IPS-15b (cell line): ENCODE results near the gene PRPSAP1.

Experiments
- H3K27me3 ChIP-seq: one replicate; pipeline ENCODE4 v1.6.1; 2013; ENCODE audit warnings: low read length; ENCODE audit not compliant: control insufficient read depth, insufficient read depth
- H3K36me3 ChIP-seq: one replicate; pipeline ENCODE4 v1.6.1; 2013; ENCODE audit warnings: low read length; ENCODE audit not compliant: control insufficient read depth, insufficient read depth
- H3K4me1 ChIP-seq: one replicate; pipeline ENCODE4 v1.6.1; 2013; ENCODE audit warnings: mild to moderate bottlenecking, low read length; ENCODE audit not compliant: control insufficient read depth, insufficient read depth
- H3K4me3 ChIP-seq: one replicate; pipeline ENCODE4 v1.5.1; 2013; ENCODE audit warnings: low read depth, low read length
- H3K9ac ChIP-seq: one replicate; pipeline ENCODE4 v1.6.1; 2013; ENCODE audit warnings: low read depth, mild to moderate bottlenecking, low read length
- H3K9me3 ChIP-seq: one replicate; pipeline ENCODE4 v1.6.1; 2013; ENCODE audit warnings: mild to moderate bottlenecking, low read length; ENCODE audit not compliant: control insufficient read depth, insufficient read depth

The PRPSAP1 gene

DNA sequence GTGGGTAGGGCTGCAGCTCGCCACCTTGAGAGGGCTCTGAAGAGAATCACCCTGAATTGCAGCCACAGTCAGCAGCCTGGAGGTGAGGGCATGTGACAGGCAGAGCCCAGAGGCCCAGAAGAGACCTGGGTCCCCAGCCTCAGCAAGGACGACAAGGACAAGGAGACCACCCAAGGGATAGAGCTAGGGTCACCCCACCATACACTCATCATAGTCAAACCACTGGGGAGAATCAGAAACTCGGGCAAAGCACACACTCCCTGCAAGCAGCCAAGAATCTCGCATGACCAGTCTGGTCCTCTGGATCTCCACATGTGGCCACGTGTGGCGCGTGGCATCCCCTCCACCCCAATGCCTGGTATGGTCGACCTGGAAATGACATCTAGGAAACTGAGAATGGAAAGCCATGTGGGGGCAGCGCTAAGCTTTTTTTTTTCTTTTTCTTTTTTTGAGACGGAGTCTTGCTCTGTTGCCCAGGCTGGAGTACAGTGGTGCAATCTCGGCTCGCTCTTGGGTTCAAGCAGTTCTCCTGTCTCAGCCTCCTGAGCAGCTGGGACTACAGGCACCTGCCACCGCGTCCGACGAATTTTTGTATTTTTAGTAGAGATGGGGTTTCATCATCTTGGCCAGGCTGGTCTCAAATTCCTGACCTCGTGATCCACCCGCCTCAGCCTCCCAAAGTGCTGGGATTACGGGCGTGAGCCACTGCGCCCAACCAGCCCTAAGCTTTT is 26.1 kb upstream of the PRPSAP1 start:
- no peaks in the 10 kb centered on the region for H3K36me3 ChIP-seq
- no peaks in the 10 kb centered on the region for H3K9me3 ChIP-seq
- H3K9ac ChIP-seq: no peak overlapping the region
- H3K4me1 ChIP-seq: no peaks in the 10 kb centered on the region
- peaks cover 17% of the 10 kb centered on the region for H3K27me3 ChIP-seq
- H3K4me3 ChIP-seq: no peak overlapping the region

DNA sequence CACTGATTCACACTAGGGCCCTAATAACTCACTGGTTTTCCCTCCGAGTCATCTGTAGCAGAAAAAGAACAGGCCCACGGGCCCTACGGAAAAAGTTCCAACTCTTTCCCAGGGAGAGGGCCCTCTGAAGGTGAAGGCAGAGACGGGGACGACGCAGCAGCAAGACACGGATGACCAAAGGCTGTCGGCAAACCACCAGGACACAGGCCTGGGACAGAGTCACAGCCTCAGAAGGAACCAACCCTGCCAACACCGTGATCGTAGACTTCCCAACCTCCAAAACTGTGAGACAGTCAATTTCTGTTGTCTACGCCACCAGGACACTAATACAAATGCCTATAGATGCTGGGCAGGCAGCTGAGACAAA is 25.5 kb upstream of the PRPSAP1 start:
- Histone ChIP-seq H3K36me3 (no peaks in the 10 kb centered on the region), H3K4me1 (no peaks in the 10 kb centered on the region), H3K4me3 (no peak overlapping the region), H3K27me3 (peaks cover 13% of the 10 kb centered on the region), H3K9ac (no peak overlapping the region), H3K9me3 (no peaks in the 10 kb centered on the region)

DNA sequence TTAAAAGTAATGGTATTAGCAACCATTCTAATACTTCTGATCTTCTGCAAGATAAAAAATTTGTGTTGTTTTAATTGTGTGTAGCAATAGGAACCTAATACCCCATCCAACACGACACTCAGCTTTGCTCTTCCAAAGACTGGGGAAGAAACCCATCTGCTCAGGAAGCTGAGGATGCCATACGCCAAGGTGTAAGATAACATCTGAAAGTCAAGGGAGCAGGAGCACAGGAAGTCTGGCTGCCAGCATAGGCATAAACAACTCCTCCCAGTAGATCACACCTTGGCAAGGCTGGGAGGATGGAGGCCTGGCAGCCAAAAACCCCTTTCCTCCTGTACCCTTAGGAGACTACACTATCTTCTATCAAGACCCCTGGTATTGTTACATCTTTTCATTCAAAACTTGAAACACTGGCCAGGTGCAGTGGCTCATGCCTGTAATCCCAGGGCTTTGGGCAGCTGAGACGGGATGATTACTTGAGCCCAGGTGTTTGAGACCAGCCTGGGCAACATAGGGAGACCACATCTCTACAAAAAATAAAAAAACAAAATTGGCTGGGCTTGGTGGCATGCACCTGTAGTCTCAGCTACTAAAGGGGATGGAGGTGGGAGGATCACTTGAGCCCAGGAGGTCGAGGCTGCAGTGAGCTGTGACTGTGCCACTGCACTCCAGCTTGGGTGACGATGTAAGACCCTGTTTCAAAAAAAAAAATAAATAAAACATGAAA is 25.0 kb upstream of the PRPSAP1 start:
- Histone ChIP-seq H3K27me3 (peaks cover 9% of the 10 kb centered on the region), H3K4me1 (no peaks in the 10 kb centered on the region), H3K9me3 (no peaks in the 10 kb centered on the region), H3K36me3 (no peaks in the 10 kb centered on the region), H3K9ac (no peak overlapping the region), H3K4me3 (no peak overlapping the region)

DNA sequence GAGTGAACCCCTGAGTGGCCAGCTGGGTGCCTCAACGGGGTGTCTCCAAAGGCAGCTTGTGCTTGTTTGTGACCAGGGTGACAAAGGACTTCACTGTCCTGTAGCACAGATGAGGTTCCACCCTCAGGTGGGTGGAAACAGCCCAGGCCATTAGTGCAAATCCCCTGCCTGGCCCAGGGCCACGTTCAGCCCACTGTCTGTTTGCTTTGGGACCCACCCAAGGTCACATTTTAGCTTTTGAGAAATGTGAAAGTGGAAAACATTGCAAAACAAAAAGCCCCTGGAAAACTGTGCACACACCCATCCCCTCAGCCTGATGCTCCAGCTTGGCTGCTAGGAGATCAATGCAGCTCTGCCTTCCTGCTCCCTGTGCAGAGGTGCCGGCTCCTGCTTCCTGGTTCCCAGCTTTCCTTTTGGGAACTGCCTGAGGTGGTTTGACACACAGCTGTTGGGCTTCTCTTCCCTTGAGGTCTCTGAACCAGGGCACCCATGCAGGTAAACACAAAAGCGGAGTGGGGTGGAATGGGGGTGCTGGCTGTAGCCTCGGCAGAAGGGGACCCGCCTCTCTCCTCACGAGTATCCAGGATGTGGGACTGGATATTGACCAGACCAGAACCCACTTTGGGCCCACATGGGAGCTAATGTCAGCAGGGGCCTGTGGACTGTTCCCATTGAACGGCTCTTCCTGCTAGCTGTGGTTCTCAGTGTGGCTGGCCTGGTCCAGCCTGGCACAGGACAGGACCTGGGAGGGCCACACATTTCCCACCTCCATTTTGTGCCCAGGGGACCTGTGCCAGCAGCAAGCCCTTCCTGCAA is 22.8 kb upstream of the PRPSAP1 start:
- no peaks in the 10 kb centered on the region for H3K4me1 ChIP-seq
- H3K9ac ChIP-seq: no peak overlapping the region
- H3K27me3 ChIP-seq: peaks cover 3% of the 10 kb centered on the region
- no peaks in the 10 kb centered on the region for H3K36me3 ChIP-seq
- H3K4me3 ChIP-seq: no peak overlapping the region
- no peaks in the 10 kb centered on the region for H3K9me3 ChIP-seq

DNA sequence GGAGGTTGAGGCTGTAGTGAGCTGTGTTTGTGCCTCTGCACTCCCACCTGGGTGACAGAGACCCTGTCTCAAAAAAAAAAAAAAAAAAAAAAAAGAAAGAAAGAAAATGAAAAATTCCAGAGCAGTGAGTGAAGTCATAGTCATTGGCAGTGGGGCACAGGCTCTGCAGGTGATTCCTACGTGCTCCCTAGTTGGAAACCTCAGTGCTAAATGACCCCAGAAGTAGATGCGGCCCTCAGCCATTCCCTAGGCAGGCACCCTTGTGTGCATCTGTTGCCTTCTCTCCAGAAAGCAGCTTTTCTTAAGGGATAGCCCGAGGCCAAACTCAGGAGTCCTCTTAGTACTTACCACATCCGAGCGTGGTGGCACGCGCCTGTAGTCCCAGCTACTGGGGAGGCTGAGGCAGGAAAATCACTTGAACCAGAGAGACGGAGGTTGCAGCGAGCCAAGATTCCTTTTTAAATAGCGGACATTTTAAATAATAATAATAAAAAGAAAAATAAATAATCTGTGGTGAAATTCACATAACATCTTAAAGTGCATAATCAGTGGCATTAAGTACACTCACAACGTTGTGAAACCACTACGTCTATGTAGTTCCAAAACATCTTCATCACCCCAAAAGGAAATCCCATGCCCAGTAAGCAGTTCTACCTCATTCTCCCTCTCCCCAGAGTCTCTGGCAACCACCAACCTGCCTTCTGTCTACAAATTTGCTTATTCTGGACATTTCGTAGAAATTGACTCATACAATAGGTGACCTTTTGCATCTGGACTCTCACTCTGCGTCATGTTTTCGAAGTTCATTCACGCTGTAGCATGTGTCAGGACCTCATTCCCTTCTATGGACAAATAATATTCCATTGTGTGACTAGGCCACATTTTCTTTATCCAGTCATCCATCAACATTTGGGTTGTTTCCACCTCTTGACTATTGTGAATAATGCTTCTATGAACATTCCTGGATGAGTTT is 18.2 kb upstream of the PRPSAP1 start:
- H3K27me3 ChIP-seq: no peaks in the 10 kb centered on the region
- no peaks in the 10 kb centered on the region for H3K36me3 ChIP-seq
- H3K4me1 ChIP-seq: no peaks in the 10 kb centered on the region
- no peak overlapping the region for H3K9ac ChIP-seq
- H3K4me3 ChIP-seq: no peak overlapping the region
- H3K9me3 ChIP-seq: no peaks in the 10 kb centered on the region

DNA sequence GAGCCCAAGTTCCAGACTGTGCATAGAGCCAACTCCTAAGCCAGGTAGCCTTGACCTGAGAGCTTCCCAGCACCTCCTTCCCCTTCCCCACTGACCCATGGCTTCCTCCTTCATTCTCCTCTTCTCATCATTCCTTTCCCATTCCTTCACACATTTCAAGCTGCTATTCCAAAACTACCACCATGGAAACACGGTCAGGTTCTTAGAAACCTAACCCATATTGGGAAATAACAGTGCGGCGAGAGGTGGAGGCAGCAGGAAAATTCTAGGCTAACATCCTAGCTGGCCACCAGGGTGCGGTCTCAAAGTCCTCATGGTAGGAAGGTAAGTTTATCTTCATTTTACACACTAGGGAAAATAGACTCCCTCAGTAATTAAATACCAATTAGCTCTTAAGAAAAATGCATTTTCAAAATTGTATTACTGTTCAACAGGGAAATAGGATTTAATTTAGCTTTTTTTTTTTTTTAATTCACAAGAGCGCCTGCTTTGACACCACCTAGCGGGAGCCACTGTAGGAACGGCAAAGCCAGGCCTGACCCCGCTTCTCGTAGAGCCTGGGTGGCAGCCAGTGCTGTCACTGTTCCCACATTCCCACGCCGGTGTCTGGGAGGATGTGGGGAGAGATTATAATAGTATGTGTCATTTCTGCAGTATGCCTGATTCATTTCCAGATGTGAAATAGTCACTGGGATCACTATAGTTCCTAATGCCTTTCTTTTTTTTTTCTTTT is 16.7 kb upstream of the PRPSAP1 start:
- Histone ChIP-seq H3K4me3 (no peak overlapping the region), H3K9ac (no peak overlapping the region), H3K9me3 (no peaks in the 10 kb centered on the region), H3K4me1 (peaks cover 3% of the 10 kb centered on the region), H3K36me3 (no peaks in the 10 kb centered on the region), H3K27me3 (no peaks in the 10 kb centered on the region)

GRCh38 chr17:76369804-76370203 is 16.1 kb upstream of the PRPSAP1 start:
- Histone ChIP-seq H3K9me3 (no peaks in the 10 kb centered on the region), H3K4me3 (no peak overlapping the region), H3K27me3 (no peaks in the 10 kb centered on the region), H3K36me3 (no peaks in the 10 kb centered on the region), H3K9ac (no peak overlapping the region), H3K4me1 (peaks cover 3% of the 10 kb centered on the region)

DNA sequence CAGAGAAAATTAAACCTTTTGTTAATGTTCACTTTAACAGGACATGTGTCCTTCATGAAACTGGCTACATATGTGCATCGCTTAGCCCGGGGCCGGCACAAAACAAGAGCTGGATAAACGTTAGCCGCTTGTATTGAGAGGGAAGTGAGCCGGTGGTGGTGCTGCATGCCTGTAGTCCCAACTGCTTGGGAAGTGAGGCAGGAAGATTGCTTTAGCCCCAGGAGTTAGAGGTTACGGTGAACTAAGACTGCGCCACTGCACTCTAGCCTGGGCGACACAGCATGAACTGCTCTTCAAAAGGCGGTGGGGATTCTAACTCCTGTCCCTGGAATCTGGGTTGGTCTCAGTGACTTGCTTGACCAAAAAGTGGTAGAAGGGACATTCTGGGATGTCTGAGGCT is 15.7 kb upstream of the PRPSAP1 start:
- Histone ChIP-seq H3K4me1 (peaks cover 3% of the 10 kb centered on the region), H3K4me3 (no peak overlapping the region), H3K9me3 (no peaks in the 10 kb centered on the region), H3K36me3 (no peaks in the 10 kb centered on the region), H3K9ac (no peak overlapping the region), H3K27me3 (no peaks in the 10 kb centered on the region)

DNA sequence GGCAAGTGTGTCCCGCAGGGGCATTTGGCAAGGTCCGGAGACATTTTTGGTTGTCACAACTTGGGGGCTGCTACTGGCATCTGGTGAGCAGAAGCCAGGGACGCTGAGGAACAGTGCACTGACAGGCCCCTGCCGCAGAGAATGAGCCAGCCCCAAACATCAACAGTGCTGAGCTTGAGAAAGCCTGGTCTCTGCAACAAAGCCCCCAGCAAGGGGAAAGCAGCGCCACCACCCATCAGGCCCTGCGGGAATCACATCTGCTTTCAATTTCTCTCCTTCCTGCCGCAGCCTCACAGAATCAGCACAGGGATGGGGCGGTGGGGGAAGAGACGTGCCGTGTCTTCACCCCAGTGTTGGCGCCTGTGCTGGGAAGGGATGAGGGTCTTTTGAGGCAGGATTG is 14.8 kb upstream of the PRPSAP1 start:
- no peaks in the 10 kb centered on the region for H3K27me3 ChIP-seq
- H3K9ac ChIP-seq: no peak overlapping the region

GRCh38 chr17:76367642-76368041 is 13.9 kb upstream of the PRPSAP1 start:
- no peak overlapping the region for H3K4me3 ChIP-seq
- H3K9ac ChIP-seq: no peak overlapping the region
- H3K27me3 ChIP-seq: no peaks in the 10 kb centered on the region
- no peaks in the 10 kb centered on the region for H3K36me3 ChIP-seq
- no peaks in the 10 kb centered on the region for H3K9me3 ChIP-seq
- peaks cover 3% of the 10 kb centered on the region for H3K4me1 ChIP-seq

More for the DNA sequence above, 14.8 kb upstream of the PRPSAP1 start:
- H3K4me3 ChIP-seq: no peak overlapping the region
- H3K9me3 ChIP-seq: no peaks in the 10 kb centered on the region
- peaks cover 3% of the 10 kb centered on the region for H3K4me1 ChIP-seq
- H3K36me3 ChIP-seq: no peaks in the 10 kb centered on the region
